Naive B cell (primary cell): Measurements from ENCODE around the gene CPO. TPM values are rescaled to one million over a fixed set of nuclear protein-coding genes. Genes with fewer than 3 reads are reported as not detected.
A peak's percentile ranks its signal among the peaks of the same experiment; 100 is the strongest.

Experiments used
- ATAC-seq, 2 donors: fragments of 150-1000 bp; cut with Tn5 transposase; 2 replicates each; pipeline ENCODE4 v1.10.0; 2021; ENCODE audit warnings: low read depth in 2 of 2, mild to moderate bottlenecking in 2 of 2, moderate library complexity in 2 of 2
- DNase-seq: peaks from one replicate; pipeline ENCODE4 v3.0.0; 2022
- H3K27ac Mint-ChIP-seq, 6 donors: one replicate each; pipeline ENCODE4 v1.8.0; 2020 to 2022; ENCODE audit warnings: mild to moderate bottlenecking in 6 of 6, mixed read lengths in 6 of 6, moderate library complexity in 5 of 6, inconsistent platforms in 2 of 6
- H3K27me3 Mint-ChIP-seq, 3 donors: one replicate each; pipeline ENCODE4 v1.8.0; 2021 to 2022; ENCODE audit warnings: mixed read lengths in 3 of 3, mild to moderate bottlenecking in 1 of 3
- H3K36me3 Mint-ChIP-seq, 2 donors: one replicate each; pipeline ENCODE4 v1.8.0; 2020 to 2022; ENCODE audit warnings: mixed read lengths in 2 of 2, inconsistent platforms in 1 of 2, mild to moderate bottlenecking in 1 of 2
- H3K4me1 Mint-ChIP-seq, 3 donors: one replicate each; pipeline ENCODE4 v1.8.0; 2020 to 2022; ENCODE audit warnings: mixed read lengths in 3 of 3, inconsistent platforms in 1 of 3, mild to moderate bottlenecking in 1 of 3, moderate library complexity in 1 of 3
- H3K4me3 Mint-ChIP-seq, 8 donors: one replicate each; pipeline ENCODE4 v1.8.0; 2020 to 2022; ENCODE audit warnings: mild to moderate bottlenecking in 8 of 8, mixed read lengths in 8 of 8, moderate library complexity in 8 of 8, inconsistent platforms in 2 of 8
- H3K9me3 Mint-ChIP-seq, 7 donors: one replicate each; pipeline ENCODE4 v1.8.0; 2020 to 2022; ENCODE audit warnings: mixed read lengths in 7 of 7, mild to moderate bottlenecking in 5 of 7, inconsistent platforms in 2 of 7, moderate library complexity in 1 of 7
- polyA plus RNA-seq, 6 donors: library from polyadenylated mRNA; unstranded; fragments of 300-500 nt; fragmentation: Illumina TruSeq; gene quantifications; one replicate each; pipeline ENCODE4 v1.2.3, GENCODE V29; 2021; ENCODE audit warnings: low read depth in 6 of 6

Gene CPO
- polyA plus RNA-seq = not detected

GRCh38 chr2:206939340-206939739 is at the start of gene CPO:
Gene CPO, plus strand, starts transcription at chr2:206939518. Its CDS starts 82 bp downstream, at chr2:206939600.
- no peak within 1 kb of the TSS for H3K4me3 Mint-ChIP-seq
- H3K4me1 Mint-ChIP-seq = peaks cover 6 to 10% (median 6%) of the 10 kb centered on the region in 3 donors
- peaks cover 0 to 2% (median 0%) of the 10 kb centered on the region in 7 donors for H3K9me3 Mint-ChIP-seq
- H3K27ac Mint-ChIP-seq = peak within 1 kb of the TSS in 1 of 6 donors; percentile 28
- no peak for DNase-seq
- ATAC-seq = no peak
- H3K36me3 Mint-ChIP-seq = no peaks in the 10 kb centered on the region
- H3K27me3 Mint-ChIP-seq = peaks cover 0 to 6% (median 0%) of the 10 kb centered on the region in 3 donors

DNA sequence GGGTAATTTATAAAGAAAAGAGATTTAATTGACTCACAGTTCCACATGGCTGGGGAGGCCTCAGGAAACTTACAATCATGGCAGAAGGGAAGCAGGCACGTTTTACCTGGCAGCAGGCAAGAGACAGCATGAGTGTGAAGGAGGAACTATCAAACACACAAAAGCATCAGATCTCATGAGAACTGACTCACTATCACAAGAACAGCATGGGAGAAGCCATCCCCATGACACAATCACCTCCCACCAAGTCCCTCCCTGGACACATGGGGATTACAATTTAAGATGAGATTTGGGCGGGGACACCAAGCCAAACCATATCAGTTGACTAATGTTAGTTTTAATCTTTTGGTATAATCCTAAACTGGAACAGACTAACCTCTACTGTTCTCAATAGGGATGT is 49.1 kb upstream of the CPO start:
- Mint-ChIP-seq H3K9me3 (peaks cover 0 to 5% (median 3%) of the 10 kb centered on the region in 7 donors), H3K27ac (no peak overlapping the region), H3K4me1 (no peaks in the 10 kb centered on the region), H3K4me3 (no peak overlapping the region), H3K27me3 (no peaks in the 10 kb centered on the region), H3K36me3 (no peaks in the 10 kb centered on the region)
- DNase-seq (no peak), ATAC-seq (no peak)

GRCh38 chr2:206890926-206891325 is 48.4 kb upstream of the CPO start:
- no peaks in the 10 kb centered on the region for H3K36me3 Mint-ChIP-seq
- DNase-seq (no peak), ATAC-seq (no peak)
- peaks cover 0 to 5% (median 3%) of the 10 kb centered on the region in 7 donors for H3K9me3 Mint-ChIP-seq
- H3K27me3 Mint-ChIP-seq = no peaks in the 10 kb centered on the region
- H3K4me3 Mint-ChIP-seq = no peak overlapping the region
- no peak overlapping the region for H3K27ac Mint-ChIP-seq
- H3K4me1 Mint-ChIP-seq = no peaks in the 10 kb centered on the region

GRCh38 chr2:206915121-206915520 is 24.2 kb upstream of the CPO start:
- peaks cover 0 to 5% (median 2%) of the 10 kb centered on the region in 7 donors for H3K9me3 Mint-ChIP-seq
- H3K27ac Mint-ChIP-seq = no peak overlapping the region
- H3K27me3 Mint-ChIP-seq = peaks cover 0 to 12% (median 0%) of the 10 kb centered on the region in 3 donors
- H3K4me1 Mint-ChIP-seq = no peaks in the 10 kb centered on the region
- H3K4me3 Mint-ChIP-seq = no peak overlapping the region
- ATAC-seq (no peak), DNase-seq (no peak)
- H3K36me3 Mint-ChIP-seq = no peaks in the 10 kb centered on the region

DNA sequence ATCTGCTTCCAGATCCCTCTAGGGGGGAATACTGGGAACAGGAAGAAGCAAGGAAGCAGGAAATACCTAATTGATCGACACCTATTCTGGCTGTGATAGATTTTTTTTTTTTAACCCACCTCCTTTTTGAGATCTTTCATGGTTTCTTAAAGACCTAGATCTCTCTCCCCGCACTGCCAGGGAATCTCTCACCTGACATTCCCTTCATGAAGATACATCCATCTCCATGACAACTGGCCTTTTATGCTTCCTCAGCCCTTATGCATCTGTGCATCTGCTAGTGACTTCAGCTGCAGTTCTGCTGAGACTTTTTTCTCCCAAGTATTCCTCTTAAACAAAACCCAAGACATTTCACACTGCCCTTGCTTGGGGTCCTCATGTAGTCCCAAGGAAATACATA is 21.1 kb upstream of the CPO start:
- no peak overlapping the region for H3K4me3 Mint-ChIP-seq
- H3K36me3 Mint-ChIP-seq = peaks cover 5 to 10% of the 10 kb centered on the region in 2 donors
- ATAC-seq (no peak), DNase-seq (no peak)
- no peaks in the 10 kb centered on the region for H3K4me1 Mint-ChIP-seq
- H3K27ac Mint-ChIP-seq = peak overlapping the region in 1 of 6 donors; percentile 3
- peaks cover 0 to 14% (median 5%) of the 10 kb centered on the region in 3 donors for H3K27me3 Mint-ChIP-seq
- H3K9me3 Mint-ChIP-seq = peaks cover 0 to 5% (median 2%) of the 10 kb centered on the region in 7 donors

DNA sequence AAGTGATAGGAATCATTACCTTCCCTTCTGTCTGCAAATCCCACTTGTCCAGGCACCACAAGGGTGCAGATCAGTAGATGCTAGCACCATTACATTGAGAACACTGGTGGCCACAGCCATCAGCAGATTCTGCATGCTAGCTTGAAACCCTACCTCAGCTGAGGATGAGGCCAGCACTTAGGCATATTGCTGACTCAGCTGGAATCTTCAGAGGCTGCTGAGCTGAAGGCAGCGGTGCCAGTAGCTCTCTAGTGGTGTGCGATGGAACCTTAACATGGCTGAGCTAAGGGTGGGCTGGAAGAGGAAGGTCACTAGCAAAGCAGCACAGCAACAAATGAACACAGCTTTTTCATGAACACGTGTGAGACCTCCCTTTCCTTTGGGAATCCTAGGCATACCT is 19.0 kb upstream of the CPO start:
- Mint-ChIP-seq H3K27ac (no peak overlapping the region), H3K27me3 (peaks cover 0 to 14% (median 5%) of the 10 kb centered on the region in 3 donors), H3K4me1 (no peaks in the 10 kb centered on the region), H3K36me3 (peaks cover 5 to 10% of the 10 kb centered on the region in 2 donors), H3K4me3 (no peak overlapping the region), H3K9me3 (no peaks in the 10 kb centered on the region)
- DNase-seq = no peak
- no peak for ATAC-seq

DNA sequence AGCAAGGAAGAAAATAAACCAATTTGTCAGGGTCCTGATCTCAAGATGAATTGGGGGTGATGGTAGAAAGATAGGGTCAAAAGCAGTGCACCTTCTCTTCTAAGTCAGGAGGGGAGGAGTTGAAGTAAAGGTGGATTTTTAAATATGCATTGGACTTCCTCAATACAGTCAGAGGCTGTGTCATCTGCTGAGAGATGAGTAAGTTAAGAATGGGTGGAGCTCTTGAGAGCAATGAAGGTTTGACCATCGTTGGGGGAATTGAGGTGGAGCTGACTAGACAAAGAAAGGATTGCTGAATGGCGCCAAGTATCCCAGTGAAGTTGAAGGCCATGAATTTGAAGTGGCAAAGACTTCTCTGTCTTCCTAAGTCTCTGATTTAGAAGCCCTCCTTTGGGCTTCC is 18.4 kb upstream of the CPO start:
- peaks cover 5 to 10% of the 10 kb centered on the region in 2 donors for H3K36me3 Mint-ChIP-seq
- H3K9me3 Mint-ChIP-seq = no peaks in the 10 kb centered on the region
- H3K4me1 Mint-ChIP-seq = no peaks in the 10 kb centered on the region
- peaks cover 0 to 14% (median 5%) of the 10 kb centered on the region in 3 donors for H3K27me3 Mint-ChIP-seq
- DNase-seq (no peak), ATAC-seq (no peak)
- H3K4me3 Mint-ChIP-seq = no peak overlapping the region
- H3K27ac Mint-ChIP-seq = no peak overlapping the region

GRCh38 chr2:206921529-206921928 is 17.8 kb upstream of the CPO start:
- Mint-ChIP-seq H3K27me3 (peaks cover 0 to 14% (median 5%) of the 10 kb centered on the region in 3 donors), H3K36me3 (peaks cover 5 to 10% of the 10 kb centered on the region in 2 donors), H3K4me1 (no peaks in the 10 kb centered on the region), H3K27ac (peak overlapping the region in 1 of 6 donors; percentile 77), H3K4me3 (no peak overlapping the region), H3K9me3 (peaks cover 0 to 4% (median 0%) of the 10 kb centered on the region in 7 donors)
- ATAC-seq = no peak
- DNase-seq = no peak

DNA sequence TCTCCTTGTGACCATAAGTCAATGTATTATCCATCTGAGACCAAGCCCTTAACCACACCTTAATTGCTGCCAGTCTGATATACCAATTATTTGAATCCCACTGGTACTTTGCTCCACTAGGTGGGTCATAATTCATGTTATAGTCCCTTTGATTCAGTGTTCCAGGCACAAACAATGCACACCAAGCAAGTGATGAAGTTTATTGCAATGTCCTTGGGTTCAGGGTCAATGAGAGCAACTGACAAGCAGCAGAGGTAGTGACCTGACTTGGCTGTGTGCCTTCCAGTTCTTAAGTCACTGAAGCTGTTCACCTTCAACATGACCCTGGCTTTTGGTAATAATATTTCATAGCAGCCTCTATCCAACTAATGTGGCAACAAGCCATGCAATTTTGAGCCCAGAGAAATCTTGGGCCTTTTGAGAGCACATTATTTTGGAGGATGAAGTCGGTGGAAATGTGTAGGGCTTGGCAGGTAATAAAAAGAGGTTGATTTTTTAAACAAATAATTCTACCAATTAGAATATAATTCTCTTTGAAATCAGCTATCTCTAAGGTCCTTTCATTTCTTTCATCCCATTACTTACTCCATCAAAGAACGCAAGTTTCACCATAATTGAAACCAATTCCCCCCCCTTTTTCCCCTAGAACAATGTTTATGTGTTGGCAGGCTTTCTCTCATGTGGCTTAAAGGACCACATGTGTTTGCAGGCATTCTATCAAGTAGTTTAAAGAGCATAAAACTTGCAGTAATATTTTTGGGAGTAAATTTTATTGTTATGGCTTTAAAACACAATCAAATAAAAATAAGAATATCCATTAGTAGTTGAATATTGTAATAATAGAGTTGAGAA is 3.1 kb upstream of the CPO start:
- Mint-ChIP-seq H3K27ac (no peak overlapping the region), H3K9me3 (peaks cover 0 to 11% (median 4%) of the 10 kb centered on the region in 7 donors), H3K4me1 (peaks cover 6 to 10% (median 6%) of the 10 kb centered on the region in 3 donors), H3K4me3 (no peak overlapping the region), H3K36me3 (no peaks in the 10 kb centered on the region), H3K27me3 (no peaks in the 10 kb centered on the region)
- ATAC-seq = no peak
- DNase-seq = no peak

DNA sequence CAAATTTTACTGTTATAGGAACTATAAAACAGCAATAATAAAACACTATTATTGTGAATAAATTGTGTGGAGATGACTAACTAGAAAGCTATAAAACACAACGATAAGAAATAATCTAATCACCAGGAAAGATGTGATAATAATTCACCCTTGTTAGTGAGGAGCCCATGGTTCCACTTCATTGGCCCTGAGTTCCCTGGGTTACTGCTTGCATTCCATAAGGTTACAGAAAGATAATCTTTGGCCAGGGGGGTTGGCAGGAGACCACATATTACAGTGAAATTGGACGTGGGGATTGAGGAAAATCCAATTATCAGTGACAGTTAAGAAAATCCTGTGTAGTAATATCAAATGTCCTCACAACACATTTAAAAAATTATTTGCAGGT is 2.5 kb upstream of the CPO start:
- Mint-ChIP-seq H3K27me3 (no peaks in the 10 kb centered on the region), H3K36me3 (no peaks in the 10 kb centered on the region), H3K9me3 (peaks cover 0 to 6% (median under 1%) of the 10 kb centered on the region in 7 donors), H3K4me1 (peaks cover 6 to 10% (median 6%) of the 10 kb centered on the region in 3 donors), H3K4me3 (no peak overlapping the region), H3K27ac (no peak overlapping the region)
- DNase-seq (no peak), ATAC-seq (no peak)

DNA sequence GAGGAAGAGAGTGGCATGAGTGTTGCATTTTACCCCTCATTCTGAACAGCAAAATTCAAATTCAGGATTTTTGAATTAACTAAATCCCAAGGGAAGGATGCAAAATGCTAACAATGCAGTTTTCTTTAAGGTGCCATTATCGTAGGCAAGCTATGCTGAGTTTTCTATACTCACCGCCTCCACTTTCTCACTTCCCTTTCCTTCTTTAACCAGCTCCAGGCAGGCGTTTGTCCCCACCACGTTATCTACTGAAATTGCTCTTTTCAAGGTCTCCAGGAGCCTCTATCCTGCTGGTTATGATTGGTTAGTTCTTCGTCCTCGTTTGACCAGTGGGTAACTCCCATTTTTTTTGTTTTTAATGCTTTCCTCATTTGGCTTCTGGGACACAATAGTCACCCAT is 1.8 kb upstream of the CPO start:
- Mint-ChIP-seq H3K27ac (no peak overlapping the region), H3K36me3 (no peaks in the 10 kb centered on the region), H3K9me3 (peaks cover 0 to 2% (median 0%) of the 10 kb centered on the region in 7 donors), H3K4me1 (peaks cover 6 to 10% (median 6%) of the 10 kb centered on the region in 3 donors), H3K27me3 (no peaks in the 10 kb centered on the region), H3K4me3 (no peak overlapping the region)
- DNase-seq (no peak), ATAC-seq (no peak)

GRCh38 chr2:206940546-206940945 is 1.2 kb downstream of the CPO start:
- DNase-seq (no peak), ATAC-seq (no peak)
- Mint-ChIP-seq H3K27me3 (peaks cover 0 to 6% (median 0%) of the 10 kb centered on the region in 3 donors), H3K4me3 (no peak overlapping the region), H3K9me3 (peaks cover 0 to 2% (median 0%) of the 10 kb centered on the region in 7 donors), H3K27ac (no peak overlapping the region), H3K4me1 (peaks cover 6 to 10% (median 6%) of the 10 kb centered on the region in 3 donors), H3K36me3 (no peaks in the 10 kb centered on the region)

DNA sequence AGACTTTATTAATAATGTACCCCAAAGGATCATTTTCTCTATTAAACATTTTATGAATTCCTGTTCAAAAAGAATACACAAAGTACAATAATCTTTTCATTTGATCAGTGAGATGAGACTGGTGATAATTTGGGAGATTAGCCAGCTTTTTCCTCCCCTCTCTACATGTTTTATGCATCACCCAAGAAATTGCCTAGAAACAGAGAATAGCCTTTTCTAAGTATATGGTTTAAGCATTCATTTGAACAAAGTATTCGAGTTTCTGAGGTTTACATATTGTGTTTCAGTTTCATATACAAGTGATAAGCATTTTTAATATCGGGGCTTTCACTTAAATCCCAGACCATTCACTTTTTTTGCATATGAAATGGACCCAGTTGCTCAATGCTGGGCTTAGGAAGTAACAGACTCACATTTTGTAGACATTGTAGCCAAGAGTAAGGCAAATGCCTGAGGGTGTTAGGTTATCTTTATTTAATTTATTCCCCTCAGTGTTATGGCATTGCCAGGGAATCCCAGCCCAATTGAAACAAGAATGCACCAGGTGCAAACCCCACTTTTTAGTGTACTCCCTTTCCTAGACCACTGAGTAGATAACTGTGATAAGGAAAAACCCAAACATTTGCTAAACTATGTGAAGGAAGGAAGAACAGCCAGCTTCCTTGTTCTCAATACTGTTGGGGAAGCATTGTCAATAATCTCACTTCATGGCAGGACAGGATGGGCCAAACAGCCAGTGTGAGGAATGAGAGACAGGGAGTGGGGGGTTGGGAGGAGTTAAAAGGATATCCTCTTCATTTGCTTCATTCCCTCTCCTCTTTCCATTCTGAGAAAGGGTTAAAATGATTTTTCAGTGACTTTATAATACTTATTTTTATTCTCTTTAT is 3.5 kb downstream of the CPO start:
- no peak overlapping the region for H3K27ac Mint-ChIP-seq
- ATAC-seq = no peak
- no peak for DNase-seq
- peaks cover 0 to 6% (median 0%) of the 10 kb centered on the region in 3 donors for H3K27me3 Mint-ChIP-seq
- peaks cover 0 to 9% of the 10 kb centered on the region in 2 donors for H3K36me3 Mint-ChIP-seq
- H3K9me3 Mint-ChIP-seq = peaks cover 0 to 20% (median 9%) of the 10 kb centered on the region in 7 donors
- peaks cover 2 to 6% (median 5%) of the 10 kb centered on the region in 3 donors for H3K4me1 Mint-ChIP-seq
- H3K4me3 Mint-ChIP-seq = no peak overlapping the region
